Astrocyte (in vitro differentiated cells and primary cell): ENCODE data around the gene FGF12. TPM values are rescaled to one million over a fixed set of nuclear protein-coding genes. Genes with fewer than 3 reads are reported as not detected.

Experiments
- DNase-seq: peaks from one replicate; pipeline ENCODE4 v3.0.0-alpha.2; 2010; ENCODE audit warnings: low read depth
- FAIRE-seq: peaks from 2 replicates; lab custom pipeline; 2011; peaks lifted over from hg19 to GRCh38; lab: Jason Lieb, UNC
- H2AFZ ChIP-seq: 2 replicates; pipeline ENCODE4 v1.6.0; 2012; ENCODE audit warnings: low read depth, low read length, inconsistent platforms
- H3K27ac ChIP-seq: 2 replicates; pipeline ENCODE4 v1.5.1; 2011; ENCODE audit warnings: low read depth, low read length, inconsistent platforms
- H3K27me3 ChIP-seq: 2 replicates; pipeline ENCODE4 v1.6.0; 2011; ENCODE audit warnings: low read length, inconsistent platforms; ENCODE audit not compliant: insufficient read depth
- H3K36me3 ChIP-seq: 2 replicates; pipeline ENCODE4 v1.5.1; 2011; ENCODE audit warnings: low read length, inconsistent platforms; ENCODE audit not compliant: insufficient read depth
- H3K4me1 ChIP-seq: 2 replicates; pipeline ENCODE4 v1.5.1; 2011; ENCODE audit warnings: low read length, inconsistent platforms; ENCODE audit not compliant: insufficient read depth
- H3K4me2 ChIP-seq: 2 replicates; pipeline ENCODE4 v1.6.0; 2012; ENCODE audit warnings: low read length, inconsistent platforms
- H3K4me3 ChIP-seq: 2 replicates; pipeline ENCODE4 v1.5.1; 2011; ENCODE audit warnings: low read depth, mild to moderate bottlenecking, low read length, inconsistent platforms; ENCODE audit not compliant: insufficient read depth
- H3K79me2 ChIP-seq: 2 replicates; pipeline ENCODE4 v1.6.0; 2012; ENCODE audit warnings: mild to moderate bottlenecking, low read length, inconsistent platforms; ENCODE audit not compliant: insufficient read depth
- H3K9ac ChIP-seq: 2 replicates; pipeline ENCODE4 v1.6.0; 2012; ENCODE audit warnings: mild to moderate bottlenecking, low read length, inconsistent platforms
- H3K9me3 ChIP-seq: 2 replicates; pipeline ENCODE4 v1.5.1; 2012; ENCODE audit warnings: low read depth, mild to moderate bottlenecking, low read length, inconsistent platforms; ENCODE audit not compliant: insufficient read depth
- H4K20me1 ChIP-seq: 2 replicates; pipeline ENCODE4 v1.6.0; 2012; ENCODE audit warnings: low read length, inconsistent platforms; ENCODE audit not compliant: insufficient read depth
- H3K27ac Mint-ChIP-seq: one replicate; pipeline ENCODE4 v1.8.0; 2021; ENCODE audit warnings: mild to moderate bottlenecking, mixed read lengths; ENCODE audit not compliant: unreplicated experiment
- H3K27me3 Mint-ChIP-seq: one replicate; pipeline ENCODE4 v1.8.0; 2021; ENCODE audit warnings: low read depth, mixed read lengths; ENCODE audit not compliant: unreplicated experiment
- H3K36me3 Mint-ChIP-seq: one replicate; pipeline ENCODE4 v1.8.0; 2021; ENCODE audit warnings: low read depth, mixed read lengths; ENCODE audit not compliant: unreplicated experiment
- H3K4me1 Mint-ChIP-seq: one replicate; pipeline ENCODE4 v1.8.0; 2021; ENCODE audit warnings: low read depth, mixed read lengths; ENCODE audit not compliant: unreplicated experiment
- H3K4me3 Mint-ChIP-seq: one replicate; pipeline ENCODE4 v1.8.0; 2021; ENCODE audit warnings: mild to moderate bottlenecking, moderate library complexity, mixed read lengths; ENCODE audit not compliant: unreplicated experiment
- H3K9me3 Mint-ChIP-seq: one replicate; pipeline ENCODE4 v1.8.0; 2021; ENCODE audit warnings: mild to moderate bottlenecking, mixed read lengths; ENCODE audit not compliant: unreplicated experiment
- EZH2 ChIP-seq: IDR thresholded peaks from 2 replicates; pipeline ENCODE4 v1.6.1; 2012; ENCODE audit warnings: mild to moderate bottlenecking, low read length, inconsistent platforms; ENCODE audit not compliant: insufficient read depth
- total RNA-seq: library from RNA; stranded (reverse); gene quantifications from 2 replicates; pipeline ENCODE4 v1.2.1, GENCODE V29; 2021
- TF ChIP-seq, protein P1 (sequence below): IDR thresholded peaks from 2 replicates; pipeline ENCODE4 v1.5.1; 2011; ENCODE audit warnings: low read depth, mild to moderate bottlenecking, inconsistent platforms, low read length, moderate library complexity; ENCODE audit not compliant: insufficient read depth

FGF12 gene
- total RNA-seq, 1 donor from 2014 or later = 1.4 TPM

GRCh38 chr3:192409201-192409837 lies 318.0 kb downstream of the FGF12 start:
- no peaks in the 10 kb centered on the region for H3K36me3 ChIP-seq
- no peaks in the 10 kb centered on the region for H4K20me1 ChIP-seq
- H3K4me2 ChIP-seq = peak overlapping the region; percentile 87
- no peaks in the 10 kb centered on the region for H3K9me3 ChIP-seq
- H3K4me3 Mint-ChIP-seq = peak overlapping the region; percentile 89
- H3K27me3 Mint-ChIP-seq = peaks cover 34% of the 10 kb centered on the region
- H3K27me3 ChIP-seq = peaks cover 10% of the 10 kb centered on the region
- H3K9me3 Mint-ChIP-seq = no peaks in the 10 kb centered on the region
- no peaks in the 10 kb centered on the region for H3K36me3 Mint-ChIP-seq
- FAIRE-seq (no peak), DNase-seq (peak; percentile 50)
- no peak overlapping the region for H3K27ac Mint-ChIP-seq
- no peaks in the 10 kb centered on the region for H3K4me1 Mint-ChIP-seq
- H3K9ac ChIP-seq = peak overlapping the region; percentile 63
- no peak overlapping the region for H3K27ac ChIP-seq
- no peaks in the 10 kb centered on the region for H3K79me2 ChIP-seq
- H3K4me3 ChIP-seq = peak overlapping the region; percentile 60
- peaks cover 9% of the 10 kb centered on the region for H3K4me1 ChIP-seq
- TF ChIP-seq EZH2 = peak; percentile 44
- TF ChIP-seq, protein P1, sequence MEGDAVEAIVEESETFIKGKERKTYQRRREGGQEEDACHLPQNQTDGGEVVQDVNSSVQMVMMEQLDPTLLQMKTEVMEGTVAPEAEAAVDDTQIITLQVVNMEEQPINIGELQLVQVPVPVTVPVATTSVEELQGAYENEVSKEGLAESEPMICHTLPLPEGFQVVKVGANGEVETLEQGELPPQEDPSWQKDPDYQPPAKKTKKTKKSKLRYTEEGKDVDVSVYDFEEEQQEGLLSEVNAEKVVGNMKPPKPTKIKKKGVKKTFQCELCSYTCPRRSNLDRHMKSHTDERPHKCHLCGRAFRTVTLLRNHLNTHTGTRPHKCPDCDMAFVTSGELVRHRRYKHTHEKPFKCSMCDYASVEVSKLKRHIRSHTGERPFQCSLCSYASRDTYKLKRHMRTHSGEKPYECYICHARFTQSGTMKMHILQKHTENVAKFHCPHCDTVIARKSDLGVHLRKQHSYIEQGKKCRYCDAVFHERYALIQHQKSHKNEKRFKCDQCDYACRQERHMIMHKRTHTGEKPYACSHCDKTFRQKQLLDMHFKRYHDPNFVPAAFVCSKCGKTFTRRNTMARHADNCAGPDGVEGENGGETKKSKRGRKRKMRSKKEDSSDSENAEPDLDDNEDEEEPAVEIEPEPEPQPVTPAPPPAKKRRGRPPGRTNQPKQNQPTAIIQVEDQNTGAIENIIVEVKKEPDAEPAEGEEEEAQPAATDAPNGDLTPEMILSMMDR = no peak
- peak overlapping the region; percentile 90 for H2AFZ ChIP-seq

- H3K4me1 Mint-ChIP-seq = no peaks in the 10 kb centered on the region
- Histone ChIP-seq H3K9me3 (no peaks in the 10 kb centered on the region), H3K9ac (peak overlapping the region; percentile 63), H3K4me2 (peak overlapping the region; percentile 87), H3K79me2 (no peaks in the 10 kb centered on the region), H2AFZ (peak overlapping the region; percentile 90), H3K27me3 (peaks cover 10% of the 10 kb centered on the region), H3K36me3 (no peaks in the 10 kb centered on the region), H3K27ac (no peak overlapping the region), H3K4me1 (peaks cover 9% of the 10 kb centered on the region), H3K4me3 (peak overlapping the region; percentile 60), H4K20me1 (no peaks in the 10 kb centered on the region)
- peaks cover 34% of the 10 kb centered on the region for H3K27me3 Mint-ChIP-seq
- no peak for TF ChIP-seq EZH2
- TF ChIP-seq, protein P1 = no peak
- FAIRE-seq = no peak
- H3K9me3 Mint-ChIP-seq = no peaks in the 10 kb centered on the region
- DNase-seq = peak; percentile 3
- no peaks in the 10 kb centered on the region for H3K36me3 Mint-ChIP-seq
- H3K4me3 Mint-ChIP-seq = peak overlapping the region; percentile 89
- H3K27ac Mint-ChIP-seq = peak overlapping the region; percentile 70
Measured at GRCh38 chr3:192408647-192409200, 318.6 kb downstream of the FGF12 start.
